ENCODE measurements around the gene SDF2L1. TPM values are rescaled to one million over a fixed set of nuclear protein-coding genes. Genes with fewer than 3 reads are reported as not detected.

SDF2L1 gene
- total and polyA plus RNA-seq, 2 of the 13 experiments (the other 11 are each of a cell fraction or from before 2014, with no cell fraction given) = 18.0 to 57.4 TPM

DNA sequence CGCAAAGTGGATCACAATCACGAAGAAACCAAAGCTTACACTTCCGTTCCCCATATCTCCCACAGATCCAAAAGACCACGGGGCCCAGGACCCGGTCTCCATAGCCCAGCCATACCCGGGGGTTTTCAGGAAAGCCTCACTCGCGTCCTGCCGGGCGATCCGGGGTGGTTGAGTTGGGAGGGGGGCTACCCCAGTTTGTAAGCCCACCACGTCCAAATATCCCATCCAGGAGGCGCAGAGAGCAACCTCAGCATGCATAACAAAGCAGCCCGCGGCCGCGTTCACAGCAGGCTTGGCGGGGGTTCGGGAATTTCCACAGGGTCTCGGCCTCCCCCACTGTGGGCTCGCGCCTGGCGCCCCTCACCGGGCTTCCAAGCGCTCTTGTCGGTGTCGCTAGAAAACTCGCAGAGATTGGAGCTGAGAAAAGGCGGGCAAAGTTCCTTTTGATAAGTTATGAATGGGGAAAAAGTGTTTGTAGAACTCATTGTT, 9.5 kb downstream of the SDF2L1 start (continued):
- peak; percentile 11; the same call in 1 of the 2 replicates for TF ChIP-seq ATF7-NPFF (CRISPR knock-in tag; IDR thresholded peaks at IDR 0.05; ENCODE audit: low read depth)
- no peak for TF ChIP-seq IKZF4 (CRISPR knock-in tag; IDR thresholded peaks at IDR 0.05; ENCODE audit: borderline replicate concordance, low read depth, not compliant biosample characterization)
- TF ChIP-seq ZNF549 (CRISPR knock-in tag; IDR thresholded peaks at IDR 0.05) = 0 out of 2 replicates have a peak, but pooled peaks have one; percentile 59
- TF ChIP-seq, protein P1, sequence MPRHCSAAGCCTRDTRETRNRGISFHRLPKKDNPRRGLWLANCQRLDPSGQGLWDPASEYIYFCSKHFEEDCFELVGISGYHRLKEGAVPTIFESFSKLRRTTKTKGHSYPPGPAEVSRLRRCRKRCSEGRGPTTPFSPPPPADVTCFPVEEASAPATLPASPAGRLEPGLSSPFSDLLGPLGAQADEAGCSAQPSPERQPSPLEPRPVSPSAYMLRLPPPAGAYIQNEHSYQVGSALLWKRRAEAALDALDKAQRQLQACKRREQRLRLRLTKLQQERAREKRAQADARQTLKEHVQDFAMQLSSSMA (CRISPR knock-in tag; IDR thresholded peaks at IDR 0.05) = no peak
- TF ChIP-seq HHEX (CRISPR knock-in tag; IDR thresholded peaks at IDR 0.05) = no peak
- no peak for TF ChIP-seq ZFP36 (IDR thresholded peaks at IDR 0.05; ENCODE audit: borderline replicate concordance, low read depth, low read length, partially characterized antibody)
- no peak for TF ChIP-seq POGZ (CRISPR knock-in tag; IDR thresholded peaks at IDR 0.05)
- TF ChIP-seq, protein P2, sequence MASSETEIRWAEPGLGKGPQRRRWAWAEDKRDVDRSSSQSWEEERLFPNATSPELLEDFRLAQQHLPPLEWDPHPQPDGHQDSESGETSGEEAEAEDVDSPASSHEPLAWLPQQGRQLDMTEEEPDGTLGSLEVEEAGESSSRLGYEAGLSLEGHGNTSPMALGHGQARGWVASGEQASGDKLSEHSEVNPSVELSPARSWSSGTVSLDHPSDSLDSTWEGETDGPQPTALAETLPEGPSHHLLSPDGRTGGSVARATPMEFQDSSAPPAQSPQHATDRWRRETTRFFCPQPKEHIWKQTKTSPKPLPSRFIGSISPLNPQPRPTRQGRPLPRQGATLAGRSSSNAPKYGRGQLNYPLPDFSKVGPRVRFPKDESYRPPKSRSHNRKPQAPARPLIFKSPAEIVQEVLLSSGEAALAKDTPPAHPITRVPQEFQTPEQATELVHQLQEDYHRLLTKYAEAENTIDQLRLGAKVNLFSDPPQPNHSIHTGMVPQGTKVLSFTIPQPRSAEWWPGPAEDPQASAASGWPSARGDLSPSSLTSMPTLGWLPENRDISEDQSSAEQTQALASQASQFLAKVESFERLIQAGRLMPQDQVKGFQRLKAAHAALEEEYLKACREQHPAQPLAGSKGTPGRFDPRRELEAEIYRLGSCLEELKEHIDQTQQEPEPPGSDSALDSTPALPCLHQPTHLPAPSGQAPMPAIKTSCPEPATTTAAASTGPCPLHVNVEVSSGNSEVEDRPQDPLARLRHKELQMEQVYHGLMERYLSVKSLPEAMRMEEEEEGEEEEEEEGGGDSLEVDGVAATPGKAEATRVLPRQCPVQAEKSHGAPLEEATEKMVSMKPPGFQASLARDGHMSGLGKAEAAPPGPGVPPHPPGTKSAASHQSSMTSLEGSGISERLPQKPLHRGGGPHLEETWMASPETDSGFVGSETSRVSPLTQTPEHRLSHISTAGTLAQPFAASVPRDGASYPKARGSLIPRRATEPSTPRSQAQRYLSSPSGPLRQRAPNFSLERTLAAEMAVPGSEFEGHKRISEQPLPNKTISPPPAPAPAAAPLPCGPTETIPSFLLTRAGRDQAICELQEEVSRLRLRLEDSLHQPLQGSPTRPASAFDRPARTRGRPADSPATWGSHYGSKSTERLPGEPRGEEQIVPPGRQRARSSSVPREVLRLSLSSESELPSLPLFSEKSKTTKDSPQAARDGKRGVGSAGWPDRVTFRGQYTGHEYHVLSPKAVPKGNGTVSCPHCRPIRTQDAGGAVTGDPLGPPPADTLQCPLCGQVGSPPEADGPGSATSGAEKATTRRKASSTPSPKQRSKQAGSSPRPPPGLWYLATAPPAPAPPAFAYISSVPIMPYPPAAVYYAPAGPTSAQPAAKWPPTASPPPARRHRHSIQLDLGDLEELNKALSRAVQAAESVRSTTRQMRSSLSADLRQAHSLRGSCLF (CRISPR knock-in tag; IDR thresholded peaks at IDR 0.05; ENCODE audit: borderline replicate concordance) = no peak
- no peak for TF ChIP-seq EHMT2 (IDR thresholded peaks at IDR 0.05; ENCODE audit: borderline replicate concordance, low read depth, low read length)
- 0 out of 2 replicates have a peak, but pooled peaks have one; percentile 64 for TF ChIP-seq ZFP82 (CRISPR knock-in tag; IDR thresholded peaks at IDR 0.05; ENCODE audit: borderline replicate concordance)
- TF ChIP-seq HNRNPL (IDR thresholded peaks at IDR 0.05; ENCODE audit: low read depth, low read length) = no peak
- TF ChIP-seq, protein P3, sequence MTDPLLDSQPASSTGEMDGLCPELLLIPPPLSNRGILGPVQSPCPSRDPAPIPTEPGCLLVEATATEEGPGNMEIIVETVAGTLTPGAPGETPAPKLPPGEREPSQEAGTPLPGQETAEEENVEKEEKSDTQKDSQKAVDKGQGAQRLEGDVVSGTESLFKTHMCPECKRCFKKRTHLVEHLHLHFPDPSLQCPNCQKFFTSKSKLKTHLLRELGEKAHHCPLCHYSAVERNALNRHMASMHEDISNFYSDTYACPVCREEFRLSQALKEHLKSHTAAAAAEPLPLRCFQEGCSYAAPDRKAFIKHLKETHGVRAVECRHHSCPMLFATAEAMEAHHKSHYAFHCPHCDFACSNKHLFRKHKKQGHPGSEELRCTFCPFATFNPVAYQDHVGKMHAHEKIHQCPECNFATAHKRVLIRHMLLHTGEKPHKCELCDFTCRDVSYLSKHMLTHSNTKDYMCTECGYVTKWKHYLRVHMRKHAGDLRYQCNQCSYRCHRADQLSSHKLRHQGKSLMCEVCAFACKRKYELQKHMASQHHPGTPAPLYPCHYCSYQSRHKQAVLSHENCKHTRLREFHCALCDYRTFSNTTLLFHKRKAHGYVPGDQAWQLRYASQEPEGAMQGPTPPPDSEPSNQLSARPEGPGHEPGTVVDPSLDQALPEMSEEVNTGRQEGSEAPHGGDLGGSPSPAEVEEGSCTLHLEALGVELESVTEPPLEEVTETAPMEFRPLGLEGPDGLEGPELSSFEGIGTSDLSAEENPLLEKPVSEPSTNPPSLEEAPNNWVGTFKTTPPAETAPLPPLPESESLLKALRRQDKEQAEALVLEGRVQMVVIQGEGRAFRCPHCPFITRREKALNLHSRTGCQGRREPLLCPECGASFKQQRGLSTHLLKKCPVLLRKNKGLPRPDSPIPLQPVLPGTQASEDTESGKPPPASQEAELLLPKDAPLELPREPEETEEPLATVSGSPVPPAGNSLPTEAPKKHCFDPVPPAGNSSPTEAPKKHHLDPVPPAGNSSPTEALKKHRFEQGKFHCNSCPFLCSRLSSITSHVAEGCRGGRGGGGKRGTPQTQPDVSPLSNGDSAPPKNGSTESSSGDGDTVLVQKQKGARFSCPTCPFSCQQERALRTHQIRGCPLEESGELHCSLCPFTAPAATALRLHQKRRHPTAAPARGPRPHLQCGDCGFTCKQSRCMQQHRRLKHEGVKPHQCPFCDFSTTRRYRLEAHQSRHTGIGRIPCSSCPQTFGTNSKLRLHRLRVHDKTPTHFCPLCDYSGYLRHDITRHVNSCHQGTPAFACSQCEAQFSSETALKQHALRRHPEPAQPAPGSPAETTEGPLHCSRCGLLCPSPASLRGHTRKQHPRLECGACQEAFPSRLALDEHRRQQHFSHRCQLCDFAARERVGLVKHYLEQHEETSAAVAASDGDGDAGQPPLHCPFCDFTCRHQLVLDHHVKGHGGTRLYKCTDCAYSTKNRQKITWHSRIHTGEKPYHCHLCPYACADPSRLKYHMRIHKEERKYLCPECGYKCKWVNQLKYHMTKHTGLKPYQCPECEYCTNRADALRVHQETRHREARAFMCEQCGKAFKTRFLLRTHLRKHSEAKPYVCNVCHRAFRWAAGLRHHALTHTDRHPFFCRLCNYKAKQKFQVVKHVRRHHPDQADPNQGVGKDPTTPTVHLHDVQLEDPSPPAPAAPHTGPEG (CRISPR knock-in tag; IDR thresholded peaks at IDR 0.05) = no peak
- TF ChIP-seq ZC3H13 (CRISPR knock-in tag; IDR thresholded peaks at IDR 0.05) = no peak
- TF ChIP-seq ELF4 (CRISPR knock-in tag; IDR thresholded peaks at IDR 0.05; ENCODE audit: borderline replicate concordance) = peak; percentile 41; the same call in 1 of the 2 replicates
- no peak; the same call in 1 of the 2 replicates for TF ChIP-seq ZKSCAN8 (CRISPR knock-in tag; IDR thresholded peaks at IDR 0.05; ENCODE audit: borderline replicate concordance)
- TF ChIP-seq ZNF501 (CRISPR knock-in tag; IDR thresholded peaks at IDR 0.05) = peak; percentile 61
- TF ChIP-seq SYNCRIP (IDR thresholded peaks at IDR 0.05; ENCODE audit: insufficient read depth, low read depth, low read length) = no peak
